Vagina (tissue), 2 donors: ENCODE measurements around the gene B4GALT5. TPM values are rescaled to one million over a fixed set of nuclear protein-coding genes. Genes with fewer than 3 reads are reported as not detected.

Source experiments
- DNase-seq, 2 donors: peaks; one replicate each; pipeline ENCODE4 v3.0.0-alpha.2; 2017; ENCODE audit errors: extremely low spot score in 2 of 2
- H3K27ac ChIP-seq: fragments of 200-600 bp; sonication (generic); one replicate; pipeline ENCODE4 v1.5.1; 2019
- H3K27me3 ChIP-seq: fragments of 200-600 bp; sonication (generic); one replicate; pipeline ENCODE4 v1.5.1; 2019
- H3K36me3 ChIP-seq, 2 donors: fragments of 200-600 bp; sonication (generic); one replicate each; pipeline ENCODE4 v1.5.1; 2017 to 2019
- H3K4me1 ChIP-seq: fragments of 200-600 bp; sonication (generic); one replicate; pipeline ENCODE4 v1.5.1; 2019
- H3K4me3 ChIP-seq, 2 donors: fragments of 200-600 bp; sonication (generic); 1 replicate in 1 of 2; 2 replicates in 1 of 2; pipeline ENCODE4 v1.5.1; 2016 to 2019
- H3K9me3 ChIP-seq: fragments of 200-600 bp; sonication (generic); one replicate; pipeline ENCODE4 v1.5.1; 2019
- CTCF ChIP-seq, 3 experiments: fragments of 450-650 bp in 2 of 3; fragments of 200-600 bp in 1 of 3; sonication (generic) in 1 of 3; IDR thresholded peaks; one replicate each; pipeline ENCODE4 v1.5.1; 2017 to 2019; ENCODE audit warnings: antibody characterized with exemption in 3 of 3, mild to moderate bottlenecking in 2 of 3, moderate library complexity in 2 of 3
- POLR2A ChIP-seq, 2 donors: fragments of 450-650 bp; IDR thresholded peaks; one replicate each; pipeline ENCODE4 v1.6.1; 2017; ENCODE audit warnings: antibody characterized with exemption in 2 of 2, mild to moderate bottlenecking in 2 of 2, moderate library complexity in 2 of 2
- POLR2AphosphoS5 ChIP-seq, 2 donors: sonication (generic); formaldehyde crosslinking; IDR thresholded peaks; one replicate each; pipeline ENCODE4 v1.9.0; 2017; ENCODE audit warnings: antibody characterized with exemption in 2 of 2, mild to moderate bottlenecking in 2 of 2, low read depth in 1 of 2; ENCODE audit not compliant: insufficient read depth in 1 of 2
- intact Hi-C: fragments of 100-400 bp; cut with DNase I; formaldehyde crosslinking; loops from one replicate; pipeline ENCODE4 v1.15.1; 2023
- total RNA-seq: library from RNA; depleted of rRNA; stranded (reverse); fragments of >200 nt; gene quantifications from one replicate; pipeline ENCODE4 v1.2.3, GENCODE V29; 2016

The B4GALT5 gene
- total RNA-seq, 1 donor from 2014 or later: 17.9 TPM

- no peak overlapping the region for H3K27ac ChIP-seq
- no peaks in the 10 kb centered on the region for H3K27me3 ChIP-seq
- TF ChIP-seq POLR2AphosphoS5 (IDR thresholded peaks at IDR 0.05; ENCODE audit: insufficient read depth in 1 of 2, low read depth in 1 of 2) (no peak), POLR2A (IDR thresholded peaks at IDR 0.05) (no peak), CTCF (IDR thresholded peaks at IDR 0.05) (no peak)
- H3K4me1 ChIP-seq: peaks cover 54% of the 10 kb centered on the region
- intact Hi-C loops: no loop called here
- no peak for DNase-seq
- H3K36me3 ChIP-seq: no peaks in the 10 kb centered on the region
- no peak overlapping the region for H3K4me3 ChIP-seq
- H3K9me3 ChIP-seq: no peaks in the 10 kb centered on the region
These were observed 21.7 kb downstream of the B4GALT5 start for GRCh38 chr20:49691818-49692568.

DNA sequence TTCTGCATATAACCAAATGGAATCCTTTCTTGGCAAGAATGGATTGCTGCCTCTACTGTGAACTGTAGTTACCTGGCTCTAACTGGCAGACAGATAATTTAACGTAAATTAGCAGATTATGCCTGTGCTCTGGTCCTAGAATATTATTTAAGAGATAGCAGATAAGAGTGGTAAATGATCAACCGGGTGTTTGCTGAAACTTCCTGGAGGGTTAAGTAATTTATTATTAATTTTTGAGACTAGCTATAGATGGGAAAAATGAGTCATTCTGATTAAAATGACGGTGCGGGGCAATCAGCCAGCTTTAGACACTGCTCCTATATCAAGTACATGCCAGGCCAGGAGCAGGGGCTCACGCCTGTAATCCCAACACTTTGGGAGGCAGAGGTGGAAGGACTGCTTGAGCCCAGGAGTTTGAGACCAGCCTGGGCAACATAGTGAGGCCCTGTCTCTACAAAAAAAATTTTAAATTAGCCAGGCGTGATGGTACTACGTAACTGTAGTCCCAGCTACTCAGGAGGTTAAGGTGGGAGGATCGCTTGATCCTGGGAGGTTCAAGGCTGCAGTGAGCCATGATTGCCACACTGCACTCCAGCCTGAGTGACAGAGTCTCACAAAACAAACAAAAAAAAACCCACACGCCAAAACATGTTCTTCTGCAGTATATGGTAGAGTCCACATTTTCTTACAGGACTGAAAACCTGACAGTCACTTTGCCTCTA lies 22.6 kb downstream of the B4GALT5 start:
- no peak overlapping the region for H3K27ac ChIP-seq
- H3K4me1 ChIP-seq: peaks cover 54% of the 10 kb centered on the region
- no peaks in the 10 kb centered on the region for H3K27me3 ChIP-seq

DNA sequence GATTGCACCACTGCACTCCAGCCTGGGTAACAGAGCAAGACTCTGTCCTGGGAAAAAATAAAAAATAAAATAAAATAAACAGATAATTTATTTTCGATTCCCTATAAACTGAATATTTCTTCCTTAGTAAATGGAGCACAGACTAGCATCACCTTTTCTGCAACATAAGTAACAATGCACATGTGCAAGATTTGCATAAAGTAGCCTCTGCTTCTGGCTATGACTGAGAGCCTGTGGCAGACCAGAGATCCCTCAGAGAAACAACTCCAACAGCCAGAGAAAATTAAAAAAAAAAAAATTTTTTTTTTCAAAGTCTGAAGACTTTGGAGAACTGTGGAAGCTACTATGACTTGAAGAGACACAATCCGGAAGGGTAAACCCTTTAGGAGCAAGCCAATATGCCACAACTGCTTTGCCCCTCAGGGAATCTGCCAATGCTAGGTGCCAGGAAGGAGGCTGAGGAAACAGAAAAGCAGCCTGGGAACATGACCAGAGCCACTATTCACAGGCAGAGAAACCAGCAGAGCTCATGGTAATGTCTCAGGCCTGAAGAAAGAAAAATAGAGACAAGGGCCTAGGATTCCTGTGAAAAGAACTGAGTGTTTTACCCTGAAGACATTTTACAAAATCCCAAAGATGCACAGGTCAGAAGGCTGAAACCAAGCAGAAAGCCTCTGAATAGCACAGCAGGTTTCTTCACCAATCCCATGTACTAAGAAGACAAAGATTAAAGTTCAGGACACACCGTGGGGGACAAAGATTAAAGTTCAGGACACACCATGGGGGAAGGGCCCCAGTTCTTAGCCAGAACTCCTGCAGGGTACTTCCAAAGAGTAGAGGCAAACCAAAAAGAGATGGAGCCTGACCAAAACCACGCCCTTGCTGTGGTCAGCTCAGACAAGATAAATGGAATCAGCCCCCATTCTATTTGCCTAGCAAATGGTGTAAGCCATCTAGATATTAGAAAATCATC lies 25.8 kb downstream of the B4GALT5 start:
- intact Hi-C loops: no loop called here
- H3K27ac ChIP-seq: no peak overlapping the region

More for the DNA sequence above, 22.6 kb downstream of the B4GALT5 start:
- intact Hi-C loops: no loop called here
- Histone ChIP-seq H3K4me3 (no peak overlapping the region), H3K9me3 (no peaks in the 10 kb centered on the region), H3K36me3 (no peaks in the 10 kb centered on the region)
- no peak for TF ChIP-seq POLR2A (IDR thresholded peaks at IDR 0.05)
- TF ChIP-seq POLR2AphosphoS5 (IDR thresholded peaks at IDR 0.05; ENCODE audit: insufficient read depth in 1 of 2, low read depth in 1 of 2): no peak
- no peak for TF ChIP-seq CTCF (IDR thresholded peaks at IDR 0.05)
- DNase-seq: no peak

GRCh38 chr20:49685809-49686208 lies 27.9 kb downstream of the B4GALT5 start:
- TF ChIP-seq POLR2AphosphoS5 (IDR thresholded peaks at IDR 0.05; ENCODE audit: insufficient read depth in 1 of 2, low read depth in 1 of 2) (no peak), POLR2A (IDR thresholded peaks at IDR 0.05) (no peak), CTCF (IDR thresholded peaks at IDR 0.05) (no peak)
- H3K36me3 ChIP-seq: no peaks in the 10 kb centered on the region
- no peaks in the 10 kb centered on the region for H3K9me3 ChIP-seq
- H3K4me1 ChIP-seq: peaks cover 61% of the 10 kb centered on the region
- H3K27me3 ChIP-seq: no peaks in the 10 kb centered on the region
- H3K27ac ChIP-seq: peak overlapping the region; percentile 24
- intact Hi-C loops: no loop called here
- DNase-seq: no peak
- H3K4me3 ChIP-seq: no peak overlapping the region

More for the DNA sequence above, 25.8 kb downstream of the B4GALT5 start:
- Histone ChIP-seq H3K36me3 (no peaks in the 10 kb centered on the region), H3K9me3 (no peaks in the 10 kb centered on the region), H3K4me3 (no peak overlapping the region), H3K4me1 (peaks cover 57% of the 10 kb centered on the region), H3K27me3 (no peaks in the 10 kb centered on the region)
- TF ChIP-seq POLR2A (IDR thresholded peaks at IDR 0.05): no peak
- TF ChIP-seq POLR2AphosphoS5 (IDR thresholded peaks at IDR 0.05; ENCODE audit: insufficient read depth in 1 of 2, low read depth in 1 of 2): no peak
- no peak for TF ChIP-seq CTCF (IDR thresholded peaks at IDR 0.05)
- DNase-seq: no peak
